H1 (cell line): ENCODE results near the gene C14orf93. TPM values are rescaled to one million over a fixed set of nuclear protein-coding genes. Genes with fewer than 3 reads are reported as not detected.

ENCODE experiments used
- CTBP2 ChIP-seq: IDR thresholded peaks from 2 replicates; pipeline ENCODE4 v1.7.0; 2011; ENCODE audit warnings: borderline replicate concordance, mild to moderate bottlenecking, moderate library complexity, mixed read lengths, low read length; ENCODE audit not compliant: insufficient read depth, insufficient read length
- EGR1 ChIP-seq: IDR thresholded peaks from 2 replicates; pipeline ENCODE4 v1.6.1; 2011; ENCODE audit warnings: low read depth, low read length, borderline replicate concordance
- GTF2F1 ChIP-seq: IDR thresholded peaks from 2 replicates; pipeline ENCODE4 v1.6.1; 2012; ENCODE audit warnings: low read depth, low read length, improper control_type of control experiment, borderline replicate concordance
- JUN ChIP-seq: IDR thresholded peaks from 2 replicates; pipeline ENCODE4 v1.6.1; 2011; ENCODE audit warnings: low read depth, mild to moderate bottlenecking, improper control_type of control experiment, low read length
- JUND ChIP-seq: IDR thresholded peaks from 2 replicates; pipeline ENCODE4 v1.6.1; 2011; ENCODE audit warnings: mild to moderate bottlenecking, improper control_type of control experiment, low read length
- KDM4A ChIP-seq: IDR thresholded peaks from one replicate; pipeline ENCODE4 v1.7.1; 2012; ENCODE audit warnings: low read depth, mild to moderate bottlenecking, moderate library complexity, low read length, inconsistent platforms; ENCODE audit not compliant: severe bottlenecking
- POLR2A ChIP-seq, 2 experiments: IDR thresholded peaks; 1 replicate in 1 of 2; 2 replicates in 1 of 2; pipeline ENCODE4 v1.6.1; 2011; ENCODE audit warnings: low read depth in 2 of 2, low read length in 2 of 2, mild to moderate bottlenecking in 2 of 2; ENCODE audit errors: control extremely low read depth in 1 of 2
- POLR2AphosphoS5 ChIP-seq: IDR thresholded peaks from 2 replicates; pipeline ENCODE4 v1.6.1; 2011; ENCODE audit warnings: low read depth, low read length
- POU5F1 ChIP-seq: IDR thresholded peaks from 2 replicates; pipeline ENCODE4 v1.6.1; 2011; ENCODE audit warnings: low read depth, mild to moderate bottlenecking, low read length, moderate library complexity
- RFX5 ChIP-seq: IDR thresholded peaks from 2 replicates; pipeline ENCODE4 v1.6.1; 2011; ENCODE audit warnings: low read depth, low read length, improper control_type of control experiment, borderline replicate concordance
- SIRT6 ChIP-seq: IDR thresholded peaks from one replicate; pipeline ENCODE4 v1.7.1; 2012; ENCODE audit warnings: low read length, inconsistent platforms
- polyA plus RNA-seq, 7 experiments: library from polyadenylated mRNA; depleted of rRNA in 3 of 7; stranded (reverse) in 5 of 7; unstranded in 2 of 7; fragments of >200 nt in 5 of 7; fragments of 200-250 nt in 2 of 7; gene quantifications; 1 replicate in 5 of 7; 2 replicates in 1 of 7; 4 replicates in 1 of 7; pipeline versions ENCODE4 v1.2.1 to v1.2.3, GENCODE V29; 2011 to 2013; ENCODE audit warnings: missing spikeins in 2 of 7, mixed read lengths in 2 of 7
- total RNA-seq: library from RNA; stranded (reverse); fragmentation: NEBNext Ultra II Directional; extraction: Animal tissue kit (Norgen Biotek cat#: 25700); gene quantifications from 2 replicates; pipeline ENCODE4 v1.2.1, GENCODE V29; 2021
- TF ChIP-seq, protein P1 (sequence below): fragments of 300-600 bp; sonication (generic); IDR thresholded peaks from 2 replicates; pipeline ENCODE4 v1.7.1; 2012; ENCODE audit warnings: low read length, moderate library complexity, mild to moderate bottlenecking, inconsistent platforms; ENCODE audit not compliant: insufficient replicate concordance

The C14orf93 gene
- total and polyA plus RNA-seq, 2 of the 8 experiments (the other 6 are each of a cell fraction or from before 2014, with no cell fraction given), result 7.8 to 8.2 TPM

DNA sequence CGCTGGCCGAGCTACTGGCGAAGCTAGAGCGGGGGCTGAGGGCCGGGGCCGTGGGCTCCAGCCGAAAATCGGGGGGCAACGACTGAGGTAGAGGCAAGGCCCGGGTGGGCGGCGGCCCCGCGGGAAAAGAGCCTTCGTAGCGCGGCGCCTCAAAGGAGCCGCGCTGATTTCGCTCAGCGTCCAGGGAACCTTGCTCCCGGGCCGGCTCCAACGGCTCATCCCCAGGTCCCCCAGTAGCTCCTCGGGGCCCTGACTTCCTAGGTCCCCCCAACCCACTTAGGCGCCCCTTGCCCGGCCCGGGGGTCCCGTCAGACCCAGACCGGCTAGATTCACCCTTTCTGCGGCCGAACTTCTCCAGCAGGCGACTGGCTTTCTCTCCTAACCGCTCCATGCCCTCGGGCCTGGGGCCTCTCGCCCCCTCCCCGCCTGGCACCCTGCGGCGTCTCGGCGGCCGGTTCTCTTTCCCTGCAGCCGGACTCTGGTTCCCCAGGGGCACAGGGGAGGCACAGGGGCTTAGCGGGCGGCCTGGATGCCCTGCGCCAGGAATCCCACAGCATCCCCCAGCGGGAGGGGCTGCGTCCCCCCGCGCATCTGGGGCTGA is 28.0 kb downstream of the C14orf93 start (continued):
- TF ChIP-seq, protein P1, sequence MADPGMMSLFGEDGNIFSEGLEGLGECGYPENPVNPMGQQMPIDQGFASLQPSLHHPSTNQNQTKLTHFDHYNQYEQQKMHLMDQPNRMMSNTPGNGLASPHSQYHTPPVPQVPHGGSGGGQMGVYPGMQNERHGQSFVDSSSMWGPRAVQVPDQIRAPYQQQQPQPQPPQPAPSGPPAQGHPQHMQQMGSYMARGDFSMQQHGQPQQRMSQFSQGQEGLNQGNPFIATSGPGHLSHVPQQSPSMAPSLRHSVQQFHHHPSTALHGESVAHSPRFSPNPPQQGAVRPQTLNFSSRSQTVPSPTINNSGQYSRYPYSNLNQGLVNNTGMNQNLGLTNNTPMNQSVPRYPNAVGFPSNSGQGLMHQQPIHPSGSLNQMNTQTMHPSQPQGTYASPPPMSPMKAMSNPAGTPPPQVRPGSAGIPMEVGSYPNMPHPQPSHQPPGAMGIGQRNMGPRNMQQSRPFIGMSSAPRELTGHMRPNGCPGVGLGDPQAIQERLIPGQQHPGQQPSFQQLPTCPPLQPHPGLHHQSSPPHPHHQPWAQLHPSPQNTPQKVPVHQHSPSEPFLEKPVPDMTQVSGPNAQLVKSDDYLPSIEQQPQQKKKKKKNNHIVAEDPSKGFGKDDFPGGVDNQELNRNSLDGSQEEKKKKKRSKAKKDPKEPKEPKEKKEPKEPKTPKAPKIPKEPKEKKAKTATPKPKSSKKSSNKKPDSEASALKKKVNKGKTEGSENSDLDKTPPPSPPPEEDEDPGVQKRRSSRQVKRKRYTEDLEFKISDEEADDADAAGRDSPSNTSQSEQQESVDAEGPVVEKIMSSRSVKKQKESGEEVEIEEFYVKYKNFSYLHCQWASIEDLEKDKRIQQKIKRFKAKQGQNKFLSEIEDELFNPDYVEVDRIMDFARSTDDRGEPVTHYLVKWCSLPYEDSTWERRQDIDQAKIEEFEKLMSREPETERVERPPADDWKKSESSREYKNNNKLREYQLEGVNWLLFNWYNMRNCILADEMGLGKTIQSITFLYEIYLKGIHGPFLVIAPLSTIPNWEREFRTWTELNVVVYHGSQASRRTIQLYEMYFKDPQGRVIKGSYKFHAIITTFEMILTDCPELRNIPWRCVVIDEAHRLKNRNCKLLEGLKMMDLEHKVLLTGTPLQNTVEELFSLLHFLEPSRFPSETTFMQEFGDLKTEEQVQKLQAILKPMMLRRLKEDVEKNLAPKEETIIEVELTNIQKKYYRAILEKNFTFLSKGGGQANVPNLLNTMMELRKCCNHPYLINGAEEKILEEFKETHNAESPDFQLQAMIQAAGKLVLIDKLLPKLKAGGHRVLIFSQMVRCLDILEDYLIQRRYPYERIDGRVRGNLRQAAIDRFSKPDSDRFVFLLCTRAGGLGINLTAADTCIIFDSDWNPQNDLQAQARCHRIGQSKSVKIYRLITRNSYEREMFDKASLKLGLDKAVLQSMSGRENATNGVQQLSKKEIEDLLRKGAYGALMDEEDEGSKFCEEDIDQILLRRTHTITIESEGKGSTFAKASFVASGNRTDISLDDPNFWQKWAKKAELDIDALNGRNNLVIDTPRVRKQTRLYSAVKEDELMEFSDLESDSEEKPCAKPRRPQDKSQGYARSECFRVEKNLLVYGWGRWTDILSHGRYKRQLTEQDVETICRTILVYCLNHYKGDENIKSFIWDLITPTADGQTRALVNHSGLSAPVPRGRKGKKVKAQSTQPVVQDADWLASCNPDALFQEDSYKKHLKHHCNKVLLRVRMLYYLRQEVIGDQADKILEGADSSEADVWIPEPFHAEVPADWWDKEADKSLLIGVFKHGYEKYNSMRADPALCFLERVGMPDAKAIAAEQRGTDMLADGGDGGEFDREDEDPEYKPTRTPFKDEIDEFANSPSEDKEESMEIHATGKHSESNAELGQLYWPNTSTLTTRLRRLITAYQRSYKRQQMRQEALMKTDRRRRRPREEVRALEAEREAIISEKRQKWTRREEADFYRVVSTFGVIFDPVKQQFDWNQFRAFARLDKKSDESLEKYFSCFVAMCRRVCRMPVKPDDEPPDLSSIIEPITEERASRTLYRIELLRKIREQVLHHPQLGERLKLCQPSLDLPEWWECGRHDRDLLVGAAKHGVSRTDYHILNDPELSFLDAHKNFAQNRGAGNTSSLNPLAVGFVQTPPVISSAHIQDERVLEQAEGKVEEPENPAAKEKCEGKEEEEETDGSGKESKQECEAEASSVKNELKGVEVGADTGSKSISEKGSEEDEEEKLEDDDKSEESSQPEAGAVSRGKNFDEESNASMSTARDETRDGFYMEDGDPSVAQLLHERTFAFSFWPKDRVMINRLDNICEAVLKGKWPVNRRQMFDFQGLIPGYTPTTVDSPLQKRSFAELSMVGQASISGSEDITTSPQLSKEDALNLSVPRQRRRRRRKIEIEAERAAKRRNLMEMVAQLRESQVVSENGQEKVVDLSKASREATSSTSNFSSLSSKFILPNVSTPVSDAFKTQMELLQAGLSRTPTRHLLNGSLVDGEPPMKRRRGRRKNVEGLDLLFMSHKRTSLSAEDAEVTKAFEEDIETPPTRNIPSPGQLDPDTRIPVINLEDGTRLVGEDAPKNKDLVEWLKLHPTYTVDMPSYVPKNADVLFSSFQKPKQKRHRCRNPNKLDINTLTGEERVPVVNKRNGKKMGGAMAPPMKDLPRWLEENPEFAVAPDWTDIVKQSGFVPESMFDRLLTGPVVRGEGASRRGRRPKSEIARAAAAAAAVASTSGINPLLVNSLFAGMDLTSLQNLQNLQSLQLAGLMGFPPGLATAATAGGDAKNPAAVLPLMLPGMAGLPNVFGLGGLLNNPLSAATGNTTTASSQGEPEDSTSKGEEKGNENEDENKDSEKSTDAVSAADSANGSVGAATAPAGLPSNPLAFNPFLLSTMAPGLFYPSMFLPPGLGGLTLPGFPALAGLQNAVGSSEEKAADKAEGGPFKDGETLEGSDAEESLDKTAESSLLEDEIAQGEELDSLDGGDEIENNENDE, result no peak
- TF ChIP-seq KDM4A, result peak; percentile 0
- no peak for TF ChIP-seq JUN
- TF ChIP-seq RFX5, result no peak
- TF ChIP-seq JUND, result no peak
- no peak for TF ChIP-seq CTBP2
- no peak for TF ChIP-seq POU5F1
- TF ChIP-seq SIRT6, result no peak
- peak in 1 of 2 experiments; percentile 56; a peak in 1 of 3 replicates for TF ChIP-seq POLR2A (IDR thresholded peaks at IDR 0.05; ENCODE audit: control extremely low read depth in 1 of 2, low read depth in 2 of 2, low read length in 2 of 2)
- no peak for TF ChIP-seq EGR1
- TF ChIP-seq GTF2F1, result no peak
- no peak; the same call in 1 of the 2 replicates for TF ChIP-seq POLR2AphosphoS5
